GM18508 (cell line): Measurements from ENCODE around the gene STPG4.

Experiments
- ATAC-seq: cut with Tn5 transposase; IDR thresholded peaks from one replicate; pipeline ENCODE4 v1.9.1; 2021; ENCODE audit warnings: moderate number of reproducible peaks; ENCODE audit not compliant: insufficient read depth, unreplicated experiment

Gene STPG4

GRCh38 chr2:47039913-47040562 is 115.1 kb downstream of the STPG4 start:
- ATAC-seq, result no peak

GRCh38 chr2:47039489-47039870 is 115.6 kb downstream of the STPG4 start:
- ATAC-seq, result no peak

- no peak for ATAC-seq
Measured at GRCh38 chr2:47038656-47039488, 116.2 kb downstream of the STPG4 start.

- no peak for ATAC-seq
Measured at GRCh38 chr2:47037678-47038077, 117.4 kb downstream of the STPG4 start.
